NB4 (cell line): Measurements from ENCODE around the gene NRSN1.

ENCODE experiments used
- DNase-seq: peaks from one replicate; pipeline ENCODE4 v3.0.0; 2010; ENCODE audit warnings: low read depth
- H3K4me3 ChIP-seq: one replicate; pipeline ENCODE4 v1.5.1; 2011; ENCODE audit warnings: mild to moderate bottlenecking, low read depth, low read length, moderate library complexity
- MAX ChIP-seq: IDR thresholded peaks from 2 replicates; pipeline ENCODE4 v1.6.1; 2011; ENCODE audit warnings: low read depth, low read length
- MYC ChIP-seq: IDR thresholded peaks from 2 replicates; pipeline ENCODE4 v1.6.1; 2011; ENCODE audit warnings: low read depth, low read length
- POLR2A ChIP-seq: IDR thresholded peaks from 2 replicates; pipeline ENCODE4 v1.6.1; 2011; ENCODE audit warnings: mild to moderate bottlenecking; ENCODE audit not compliant: insufficient read length; ENCODE audit errors: extremely low read depth
- TF ChIP-seq, protein P1 (sequence below): IDR thresholded peaks from one replicate; pipeline ENCODE4 v1.5.1; 2012; ENCODE audit warnings: low read depth, low read length

Gene NRSN1

GRCh38 chr6:24107294-24107693 lies 18.7 kb upstream of the NRSN1 start:
- TF ChIP-seq POLR2A (no peak), MAX (no peak), MYC (no peak)
- TF ChIP-seq, protein P1, sequence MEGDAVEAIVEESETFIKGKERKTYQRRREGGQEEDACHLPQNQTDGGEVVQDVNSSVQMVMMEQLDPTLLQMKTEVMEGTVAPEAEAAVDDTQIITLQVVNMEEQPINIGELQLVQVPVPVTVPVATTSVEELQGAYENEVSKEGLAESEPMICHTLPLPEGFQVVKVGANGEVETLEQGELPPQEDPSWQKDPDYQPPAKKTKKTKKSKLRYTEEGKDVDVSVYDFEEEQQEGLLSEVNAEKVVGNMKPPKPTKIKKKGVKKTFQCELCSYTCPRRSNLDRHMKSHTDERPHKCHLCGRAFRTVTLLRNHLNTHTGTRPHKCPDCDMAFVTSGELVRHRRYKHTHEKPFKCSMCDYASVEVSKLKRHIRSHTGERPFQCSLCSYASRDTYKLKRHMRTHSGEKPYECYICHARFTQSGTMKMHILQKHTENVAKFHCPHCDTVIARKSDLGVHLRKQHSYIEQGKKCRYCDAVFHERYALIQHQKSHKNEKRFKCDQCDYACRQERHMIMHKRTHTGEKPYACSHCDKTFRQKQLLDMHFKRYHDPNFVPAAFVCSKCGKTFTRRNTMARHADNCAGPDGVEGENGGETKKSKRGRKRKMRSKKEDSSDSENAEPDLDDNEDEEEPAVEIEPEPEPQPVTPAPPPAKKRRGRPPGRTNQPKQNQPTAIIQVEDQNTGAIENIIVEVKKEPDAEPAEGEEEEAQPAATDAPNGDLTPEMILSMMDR = no peak
- H3K4me3 ChIP-seq = no peak overlapping the region
- DNase-seq = no peak

DNA sequence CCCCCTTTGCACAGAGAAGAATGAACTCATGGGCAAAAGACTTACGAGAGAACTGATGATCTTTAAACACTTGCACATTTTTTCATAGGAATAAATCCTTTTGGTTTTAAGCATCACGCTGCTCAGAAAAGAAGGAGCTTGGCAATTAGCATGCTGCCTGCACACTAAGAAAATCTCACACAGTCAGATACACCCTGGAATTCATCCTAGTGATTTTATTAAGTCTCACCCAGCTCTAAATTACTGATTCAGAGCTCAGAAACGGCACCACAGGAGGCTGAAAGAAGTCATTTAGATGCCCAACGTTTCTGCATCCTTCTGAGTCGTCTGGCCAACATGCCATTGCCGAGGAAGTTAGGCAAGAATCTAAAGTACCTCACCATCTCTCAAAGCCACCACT lies 18.0 kb upstream of the NRSN1 start:
- no peak for DNase-seq
- no peak overlapping the region for H3K4me3 ChIP-seq
- TF ChIP-seq POLR2A (no peak), MAX (no peak), MYC (no peak)
- TF ChIP-seq, protein P1 = no peak

- no peak for DNase-seq
- H3K4me3 ChIP-seq = no peak overlapping the region
- TF ChIP-seq MYC (no peak), POLR2A (no peak), MAX (no peak)
- TF ChIP-seq, protein P1 = no peak
Measured at GRCh38 chr6:24110417-24110816, 15.6 kb upstream of the NRSN1 start.

- no peak overlapping the region for H3K4me3 ChIP-seq
- TF ChIP-seq MAX (no peak), MYC (no peak), POLR2A (no peak)
- TF ChIP-seq, protein P1 = no peak
- DNase-seq = no peak
Measured at GRCh38 chr6:24113891-24114290, 12.1 kb upstream of the NRSN1 start.

GRCh38 chr6:24117021-24117420 lies 9.0 kb upstream of the NRSN1 start:
- no peak overlapping the region for H3K4me3 ChIP-seq
- DNase-seq = peak; percentile 4
- TF ChIP-seq POLR2A (no peak), MYC (no peak), MAX (no peak)
- TF ChIP-seq, protein P1 = no peak

DNA sequence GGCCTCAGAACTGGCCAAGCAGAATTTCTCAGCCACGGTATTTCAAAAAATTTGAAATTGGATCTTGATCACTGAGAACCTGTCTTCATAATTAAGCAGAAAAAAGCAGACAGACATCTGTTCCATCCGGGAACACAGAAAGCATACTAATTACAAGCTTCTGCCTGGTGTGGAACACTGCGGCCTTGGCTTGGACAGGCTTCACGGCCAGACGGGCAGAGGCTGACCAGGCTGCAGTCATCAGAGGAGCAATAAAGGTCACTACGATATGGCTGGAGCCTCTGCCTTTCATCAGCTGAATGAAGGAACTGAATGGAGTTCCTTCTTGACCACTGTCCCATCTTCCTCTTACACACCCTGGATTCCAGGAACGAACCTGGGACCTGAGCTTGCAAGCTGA lies 3.9 kb upstream of the NRSN1 start:
- no peak overlapping the region for H3K4me3 ChIP-seq
- TF ChIP-seq MAX (no peak), MYC (no peak), POLR2A (no peak)
- TF ChIP-seq, protein P1 = no peak
- DNase-seq = no peak
